ENCODE measurements around the gene RCBTB1. TPM values are rescaled to one million over a fixed set of nuclear protein-coding genes. Genes with fewer than 3 reads are reported as not detected.

The RCBTB1 gene
- polyA plus RNA-seq, 1 donor (not counting 4 experiments of a cell fraction or from before 2014, with no cell fraction given), result 26.9 TPM

DNA sequence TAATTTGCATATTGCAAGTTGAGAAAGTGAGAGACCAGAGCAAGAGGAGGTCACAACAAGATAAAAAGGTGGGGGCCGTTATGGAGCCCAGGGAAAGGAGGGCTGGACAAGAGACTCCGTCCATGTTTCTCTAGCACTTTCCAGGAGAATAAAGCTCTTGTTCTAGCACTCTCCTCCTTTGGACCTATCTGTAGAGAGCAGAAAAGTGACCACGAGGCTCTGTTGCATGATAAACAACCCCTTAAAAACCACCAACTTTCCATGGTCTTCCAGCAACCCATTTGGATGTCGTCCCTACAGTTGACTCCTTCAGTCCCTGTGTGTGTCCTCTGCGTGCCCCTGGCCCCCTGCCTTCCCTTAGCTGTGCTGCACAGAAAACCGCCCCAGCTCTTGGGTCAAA is 38.9 kb upstream of the RCBTB1 start:
- DNase-seq (ENCODE audit: low read depth, low spot score), result no peak

DNA sequence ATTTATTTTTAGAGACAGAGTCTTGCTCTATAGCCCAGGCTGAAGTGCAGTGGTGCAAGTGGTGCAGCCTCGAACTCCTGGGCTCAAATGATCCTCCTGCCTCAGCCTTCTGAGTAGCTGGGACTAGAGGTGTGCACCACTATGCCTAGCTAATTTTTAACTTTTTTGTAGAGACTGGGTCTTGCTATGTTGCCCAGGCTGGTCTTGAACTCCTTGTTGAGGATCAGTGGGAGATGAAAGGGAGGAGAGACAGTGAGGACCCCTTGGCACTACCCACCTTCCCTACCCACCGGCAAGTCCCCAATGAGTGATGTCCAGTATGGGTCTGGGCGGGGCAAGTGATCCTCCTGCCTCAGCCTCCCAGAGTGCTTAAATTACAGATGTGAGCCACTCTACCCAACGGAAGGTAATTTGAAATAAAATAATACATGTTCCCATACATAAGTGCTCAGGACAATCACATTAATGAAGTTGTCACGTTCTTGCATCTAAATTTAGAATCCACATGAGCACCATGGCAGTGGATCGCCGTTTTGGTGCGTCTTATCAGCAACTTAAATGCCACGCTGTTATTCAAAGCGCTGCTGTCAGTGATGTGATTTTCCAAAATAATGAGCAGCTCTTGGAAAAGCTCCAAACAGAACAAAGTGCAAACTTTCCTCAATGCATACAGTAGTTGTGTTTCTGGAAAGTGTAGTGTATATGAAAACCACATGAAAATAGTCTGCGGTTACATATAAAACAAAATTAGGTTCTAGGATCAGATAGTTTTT is 37.0 kb upstream of the RCBTB1 start:
- DNase-seq (ENCODE audit: low read depth, low spot score), result no peak
- no peak overlapping the region for H3K27ac ChIP-seq (ENCODE audit: control insufficient read depth, insufficient read depth, low read length)
- H3K9me1 ChIP-seq (ENCODE audit: control insufficient read depth, extremely low read depth, insufficient read depth, low read length), result no peaks in the 10 kb centered on the region
- H4K20me1 ChIP-seq (ENCODE audit: control insufficient read depth, extremely low read depth, insufficient read depth, low read length), result no peaks in the 10 kb centered on the region
- H3K79me2 ChIP-seq (ENCODE audit: control insufficient read depth, insufficient read depth, low read length), result no peaks in the 10 kb centered on the region
- H3K4me2 ChIP-seq (ENCODE audit: control insufficient read depth, extremely low read depth, insufficient read depth, low read depth, low read length), result no peak overlapping the region
- peaks cover 3% of the 10 kb centered on the region for H3K27me3 ChIP-seq (ENCODE audit: control insufficient read depth, extremely low read depth, insufficient read depth, low read length)
- H3K4me1 ChIP-seq (ENCODE audit: control insufficient read depth, extremely low read depth, insufficient read depth, low read length), result no peaks in the 10 kb centered on the region
- no peaks in the 10 kb centered on the region for H3K9me3 ChIP-seq (ENCODE audit: control insufficient read depth, low read depth, low read length)
- no peak overlapping the region for H3K9ac ChIP-seq (ENCODE audit: control insufficient read depth, extremely low read depth, insufficient read depth, low read length)
- no peaks in the 10 kb centered on the region for H3K36me3 ChIP-seq (ENCODE audit: control insufficient read depth in 2 of 2, extremely low read depth in 1 of 2, insufficient read depth in 2 of 2, low read length in 2 of 2)
- FAIRE-seq, result no peak
- dilution Hi-C loops (cut with MboI; ENCODE audit: extremely low pct_ligation_motif_present, low sequenced_read_pairs), result no loop called here
- H2AFZ ChIP-seq (ENCODE audit: control insufficient read depth, low read length), result no peak overlapping the region
- H3K4me3 ChIP-seq (ENCODE audit: control insufficient read depth in 2 of 3, extremely low read depth in 1 of 3, insufficient read depth in 2 of 3, low read depth in 1 of 3, low read length in 3 of 3), result no peak overlapping the region
- TF ChIP-seq EZH2 (IDR thresholded peaks at IDR 0.05; ENCODE audit: low read length), result no peak
- TF ChIP-seq, protein P1, sequence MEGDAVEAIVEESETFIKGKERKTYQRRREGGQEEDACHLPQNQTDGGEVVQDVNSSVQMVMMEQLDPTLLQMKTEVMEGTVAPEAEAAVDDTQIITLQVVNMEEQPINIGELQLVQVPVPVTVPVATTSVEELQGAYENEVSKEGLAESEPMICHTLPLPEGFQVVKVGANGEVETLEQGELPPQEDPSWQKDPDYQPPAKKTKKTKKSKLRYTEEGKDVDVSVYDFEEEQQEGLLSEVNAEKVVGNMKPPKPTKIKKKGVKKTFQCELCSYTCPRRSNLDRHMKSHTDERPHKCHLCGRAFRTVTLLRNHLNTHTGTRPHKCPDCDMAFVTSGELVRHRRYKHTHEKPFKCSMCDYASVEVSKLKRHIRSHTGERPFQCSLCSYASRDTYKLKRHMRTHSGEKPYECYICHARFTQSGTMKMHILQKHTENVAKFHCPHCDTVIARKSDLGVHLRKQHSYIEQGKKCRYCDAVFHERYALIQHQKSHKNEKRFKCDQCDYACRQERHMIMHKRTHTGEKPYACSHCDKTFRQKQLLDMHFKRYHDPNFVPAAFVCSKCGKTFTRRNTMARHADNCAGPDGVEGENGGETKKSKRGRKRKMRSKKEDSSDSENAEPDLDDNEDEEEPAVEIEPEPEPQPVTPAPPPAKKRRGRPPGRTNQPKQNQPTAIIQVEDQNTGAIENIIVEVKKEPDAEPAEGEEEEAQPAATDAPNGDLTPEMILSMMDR (optimal IDR thresholded peaks at IDR 0.05 in 1 of 3, IDR thresholded peaks at IDR 0.05 in 1 of 3, conservative IDR thresholded peaks at IDR 0.05 in 1 of 3; ENCODE audit: extremely low read depth in 1 of 3, insufficient read depth in 2 of 3, low read length in 3 of 3), result no peak

More for the DNA sequence above, 38.9 kb upstream of the RCBTB1 start:
- H3K79me2 ChIP-seq (ENCODE audit: control insufficient read depth, insufficient read depth, low read length), result no peaks in the 10 kb centered on the region
- no peaks in the 10 kb centered on the region for H3K9me3 ChIP-seq (ENCODE audit: control insufficient read depth, low read depth, low read length)
- peaks cover 8% of the 10 kb centered on the region for H3K4me1 ChIP-seq (ENCODE audit: control insufficient read depth, extremely low read depth, insufficient read depth, low read length)
- TF ChIP-seq EZH2 (IDR thresholded peaks at IDR 0.05; ENCODE audit: low read length), result no peak
- TF ChIP-seq, protein P1 (optimal IDR thresholded peaks at IDR 0.05 in 1 of 3, IDR thresholded peaks at IDR 0.05 in 1 of 3, conservative IDR thresholded peaks at IDR 0.05 in 1 of 3; ENCODE audit: extremely low read depth in 1 of 3, insufficient read depth in 2 of 3, low read length in 3 of 3), result no peak
- H3K36me3 ChIP-seq (ENCODE audit: control insufficient read depth in 2 of 2, extremely low read depth in 1 of 2, insufficient read depth in 2 of 2, low read length in 2 of 2), result no peaks in the 10 kb centered on the region
- H2AFZ ChIP-seq (ENCODE audit: control insufficient read depth, low read length), result no peak overlapping the region
- H3K9ac ChIP-seq (ENCODE audit: control insufficient read depth, extremely low read depth, insufficient read depth, low read length), result no peak overlapping the region
- H3K4me2 ChIP-seq (ENCODE audit: control insufficient read depth, extremely low read depth, insufficient read depth, low read depth, low read length), result no peak overlapping the region
- H3K27ac ChIP-seq (ENCODE audit: control insufficient read depth, insufficient read depth, low read length), result no peak overlapping the region
- FAIRE-seq, result no peak
- H3K4me3 ChIP-seq (ENCODE audit: control insufficient read depth in 2 of 3, extremely low read depth in 1 of 3, insufficient read depth in 2 of 3, low read depth in 1 of 3, low read length in 3 of 3), result no peak overlapping the region
- no peaks in the 10 kb centered on the region for H4K20me1 ChIP-seq (ENCODE audit: control insufficient read depth, extremely low read depth, insufficient read depth, low read length)
- peaks cover 3% of the 10 kb centered on the region for H3K27me3 ChIP-seq (ENCODE audit: control insufficient read depth, extremely low read depth, insufficient read depth, low read length)
- dilution Hi-C loops (cut with MboI; ENCODE audit: extremely low pct_ligation_motif_present, low sequenced_read_pairs), result no loop called here
- H3K9me1 ChIP-seq (ENCODE audit: control insufficient read depth, extremely low read depth, insufficient read depth, low read length), result no peaks in the 10 kb centered on the region

All from keratinocyte (primary cell).